SH-SY5Y (cell line): ENCODE measurements around the gene DDX25.

Experiments
- GATA2 ChIP-seq: IDR thresholded peaks from 2 replicates; pipeline ENCODE4 v1.6.1; 2011; ENCODE audit warnings: mild to moderate bottlenecking, low read depth, low read length
- GATA3 ChIP-seq: IDR thresholded peaks from 2 replicates; pipeline ENCODE4 v1.6.1; 2011; ENCODE audit warnings: low read depth, mild to moderate bottlenecking, low read length, moderate library complexity

- TF ChIP-seq GATA2, result no peak
- no peak for TF ChIP-seq GATA3
Observed at GRCh38 chr11:125910226-125910849, 6.0 kb downstream of the DDX25 start.
